ENCODE results near the gene ORM1.
A peak's percentile ranks its signal among the peaks of the same experiment; 100 is the strongest.
"Not testable (repeated sequence)": the region's sequence is repeated elsewhere in the genome, so short reads cannot be mapped to it uniquely, and the experiment has no call there.

ORM1 gene

GRCh38 chr9:114308361-114308950, 14.4 kb upstream of the ORM1 start:
- DNase-seq, result no peak

GRCh38 chr9:114309096-114309495, 13.8 kb upstream of the ORM1 start:
- no peak for DNase-seq

GRCh38 chr9:114310471-114311450, 12.1 kb upstream of the ORM1 start:
- DNase-seq, result no peak

- DNase-seq, result no peak
Observed at GRCh38 chr9:114311571-114312512, 11.1 kb upstream of the ORM1 start.

GRCh38 chr9:114312513-114312875, 10.4 kb upstream of the ORM1 start:
- no peak for DNase-seq

GRCh38 chr9:114313186-114313585, 9.7 kb upstream of the ORM1 start:
- no peak for DNase-seq

- DNase-seq, result no peak
Observed at GRCh38 chr9:114314256-114314867, 8.5 kb upstream of the ORM1 start.

GRCh38 chr9:114314881-114315722, 7.8 kb upstream of the ORM1 start:
- no peak for DNase-seq

GRCh38 chr9:114315723-114316363, 7.1 kb upstream of the ORM1 start:
- no peak for DNase-seq

GRCh38 chr9:114316605-114317230, 6.2 kb upstream of the ORM1 start:
- DNase-seq, result no peak

GRCh38 chr9:114317665-114318357, 5.1 kb upstream of the ORM1 start:
- DNase-seq, result no peak

GRCh38 chr9:114318416-114318815, 4.5 kb upstream of the ORM1 start:
- DNase-seq, result no peak

GRCh38 chr9:114319147-114319546, 3.8 kb upstream of the ORM1 start:
- no peak for DNase-seq

GRCh38 chr9:114320710-114321109, 2.2 kb upstream of the ORM1 start:
- DNase-seq, result peak; percentile 30 to 50

GRCh38 chr9:114321759-114322158, 1.1 kb upstream of the ORM1 start:
- DNase-seq, result peak; percentile 56 to 71

- not testable (repeated sequence) for DNase-seq
Observed at GRCh38 chr9:114322160-114322818, 609 bp upstream of the ORM1 start.

- DNase-seq, result not testable (repeated sequence)
Observed at GRCh38 chr9:114323849-114324248, 951 bp downstream of the ORM1 start.

GRCh38 chr9:114324492-114324891, 1.6 kb downstream of the ORM1 start:
- no peak for DNase-seq

GRCh38 chr9:114324965-114325364, 2.1 kb downstream of the ORM1 start:
- not testable (repeated sequence) for DNase-seq
